ENCODE measurements around the gene STK11. TPM values are rescaled to one million over a fixed set of nuclear protein-coding genes. Genes with fewer than 3 reads are reported as not detected.

STK11 gene
- total RNA-seq, 4 donors from 2014 or later = 52.5 to 91.2 (median 68.7) TPM

DNA sequence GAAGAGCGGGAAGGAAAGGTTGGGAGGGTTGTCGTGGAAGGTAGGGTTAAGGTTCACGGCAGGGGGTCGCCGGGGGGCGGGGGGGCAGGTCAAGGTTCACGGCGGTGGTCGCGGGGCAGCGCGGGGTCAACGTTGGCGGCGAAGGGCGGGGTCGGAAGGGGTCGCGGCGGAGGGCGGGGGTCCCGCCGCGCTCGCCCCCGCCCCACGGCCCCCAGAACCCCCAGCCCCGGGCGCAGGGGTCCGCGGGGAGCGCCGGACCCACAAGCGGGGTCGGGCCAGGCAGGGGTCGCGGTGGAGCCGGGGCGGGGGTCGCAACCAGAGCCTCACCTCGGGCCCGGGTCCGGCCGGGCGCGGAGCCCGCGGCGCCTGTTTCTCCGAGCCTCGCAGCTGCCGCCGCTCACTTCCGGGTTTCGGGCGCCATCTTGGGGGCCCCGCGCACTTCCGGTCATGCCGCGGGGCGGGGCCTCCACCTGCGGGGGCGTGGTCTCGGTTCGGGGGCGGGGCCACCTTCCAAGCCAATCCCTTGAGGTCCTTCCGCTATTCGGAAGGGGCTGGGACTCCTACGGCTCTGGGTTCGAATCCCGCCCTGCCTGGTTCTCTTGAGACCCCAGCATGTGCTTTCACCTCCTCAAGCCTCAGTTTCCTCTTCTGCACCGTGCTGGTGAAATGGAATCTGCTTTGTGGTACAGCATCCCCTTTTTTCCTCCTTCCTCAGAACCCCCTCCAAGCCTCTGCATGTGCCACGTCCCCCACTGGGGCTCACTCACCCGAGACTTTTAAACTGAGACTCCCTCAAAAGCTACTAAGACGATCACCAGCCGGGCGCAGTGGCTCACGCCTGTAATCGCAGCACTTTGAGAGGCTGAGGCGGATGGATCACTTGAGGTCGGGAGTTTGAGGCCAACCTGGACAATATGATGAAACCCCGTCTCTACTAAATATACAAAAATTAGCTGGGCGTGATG, 31.5 kb upstream of the STK11 start, which contains the start of gene SBNO2:
Gene SBNO2 (minus strand): TSS at position 424 of the 965 bp plus-strand sequence. CDS start 19,992 bp downstream, outside the sequence.
- 30 to 33% methylated on average over 31 to 33 of the region's 84 CpGs for WGBS, 2 donors
- H3K36me3 ChIP-seq = peaks cover 0 to 3% (median 0%) of the 10 kb centered on the region in 3 donors

DNA sequence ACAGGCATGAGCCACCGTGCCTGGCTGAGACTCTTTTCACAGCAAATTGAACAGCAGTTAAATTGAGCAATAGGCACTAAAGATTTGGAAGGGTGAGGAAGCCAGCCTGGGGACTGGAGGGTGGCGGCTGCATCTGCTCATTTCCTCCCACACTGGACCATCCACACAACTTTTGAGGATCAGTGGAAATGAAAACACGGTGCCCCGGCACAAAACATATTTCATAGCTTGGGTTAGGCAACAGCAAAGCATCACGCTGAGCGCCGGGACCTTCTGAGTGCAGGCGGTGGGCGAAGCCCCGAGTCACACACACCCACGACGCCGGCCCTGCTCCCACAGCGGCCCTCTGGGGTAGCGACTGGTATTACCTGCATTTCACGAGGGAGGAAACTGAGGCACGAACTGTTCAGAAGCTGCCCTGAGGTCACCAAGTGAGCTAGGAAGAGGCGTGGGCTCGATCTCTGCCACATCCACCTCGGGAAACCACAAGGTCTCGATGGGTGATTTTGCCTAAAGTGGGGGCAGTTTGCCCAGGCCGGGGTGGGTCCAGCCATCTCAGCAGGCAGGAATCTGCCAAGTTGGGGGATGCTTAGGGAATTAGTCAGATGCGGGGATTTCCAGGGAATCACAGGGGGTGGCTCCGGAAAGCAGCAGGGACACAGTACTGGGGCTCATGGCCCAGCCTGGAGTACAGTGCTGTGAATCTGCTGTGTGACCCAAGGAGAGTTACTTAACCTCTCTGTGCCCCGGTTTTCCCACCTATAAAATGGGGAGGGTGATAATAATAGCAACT, 28.1 kb upstream of the STK11 start:
- DNase-seq (ENCODE audit: low spot score in 2 of 2) = no peak
- Histone ChIP-seq H3K4me3 (no peak overlapping the region), H3K36me3 (no peaks in the 10 kb centered on the region), H3K27ac (peak overlapping the region; percentile 24 to 75 (median 54)), H3K27me3 (no peaks in the 10 kb centered on the region), H3K9me3 (no peaks in the 10 kb centered on the region), H3K4me1 (peaks cover 0 to 39% (median 13%) of the 10 kb centered on the region in 4 donors)
- no peak for TF ChIP-seq POLR2A (IDR thresholded peaks at IDR 0.05)
- peak in 1 of 5 experiments; percentile 28 for TF ChIP-seq CTCF (IDR thresholded peaks at IDR 0.05)
- peak in 1 of 2 donors; percentile 36 for TF ChIP-seq EP300 (IDR thresholded peaks at IDR 0.05)
- WGBS, 2 donors = 40 to 53% methylated on average over 25 of the region's 25 CpGs

More for the DNA sequence above, 31.5 kb upstream of the STK11 start, which contains the start of gene SBNO2:
- H3K27ac ChIP-seq = peak within 1 kb of the TSS; percentile 94 to 99 (median 96)
- H3K4me1 ChIP-seq = peaks cover 0 to 65% (median 34%) of the 10 kb centered on the region in 4 donors
- H3K27me3 ChIP-seq = no peaks in the 10 kb centered on the region
- H3K9me3 ChIP-seq = no peaks in the 10 kb centered on the region
- peak in 1 of 2 donors; percentile 84 for TF ChIP-seq EP300 (IDR thresholded peaks at IDR 0.05)
- TF ChIP-seq CTCF (IDR thresholded peaks at IDR 0.05) = no peak
- TF ChIP-seq POLR2A (IDR thresholded peaks at IDR 0.05) = peak; percentile 59 to 74
- DNase-seq (ENCODE audit: low spot score in 2 of 2) = peak; percentile 77 to 93
- H3K4me3 ChIP-seq = peak within 1 kb of the TSS; percentile 68 to 97 (median 88)

- Histone ChIP-seq H3K9me3 (no peaks in the 10 kb centered on the region), H3K36me3 (no peaks in the 10 kb centered on the region), H3K27ac (no peak overlapping the region), H3K4me1 (peaks cover 0 to 25% (median 9%) of the 10 kb centered on the region in 4 donors), H3K4me3 (no peak overlapping the region), H3K27me3 (no peaks in the 10 kb centered on the region)
- DNase-seq (ENCODE audit: low spot score in 2 of 2) = no peak
- TF ChIP-seq EP300 (IDR thresholded peaks at IDR 0.05) (no peak), POLR2A (IDR thresholded peaks at IDR 0.05) (no peak), CTCF (IDR thresholded peaks at IDR 0.05) (no peak)
- 86 to 87% methylated on average over 11 of the region's 11 CpGs for WGBS, 2 donors
Observed at GRCh38 chr19:1181606-1182005, 24.0 kb upstream of the STK11 start.

DNA sequence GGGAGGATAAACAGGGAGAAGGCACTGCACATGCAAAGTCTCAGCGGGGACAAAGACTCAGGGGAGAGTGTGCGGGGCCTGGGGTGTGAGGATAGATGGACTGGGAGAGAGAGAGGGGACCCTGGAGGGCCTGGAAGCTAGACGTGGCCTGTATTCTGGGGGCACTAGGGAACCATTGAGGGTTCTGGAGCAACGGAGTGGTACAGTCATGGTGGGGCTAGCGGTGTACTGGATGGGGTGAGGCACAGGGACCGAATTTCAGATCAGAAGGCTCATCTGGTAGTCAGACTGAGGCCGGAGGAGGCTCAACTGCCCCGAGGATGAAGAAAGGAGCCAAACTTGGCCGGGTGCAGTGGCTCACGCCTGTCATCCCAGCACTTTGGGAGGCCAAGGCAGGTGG, 23.5 kb upstream of the STK11 start:
- Histone ChIP-seq H3K9me3 (no peaks in the 10 kb centered on the region), H3K27ac (no peak overlapping the region), H3K27me3 (no peaks in the 10 kb centered on the region), H3K4me1 (peaks cover 0 to 21% (median 7%) of the 10 kb centered on the region in 4 donors), H3K36me3 (no peaks in the 10 kb centered on the region), H3K4me3 (no peak overlapping the region)
- 90 to 91% methylated on average over 10 of the region's 10 CpGs for WGBS, 2 donors
- TF ChIP-seq EP300 (IDR thresholded peaks at IDR 0.05) (no peak), CTCF (IDR thresholded peaks at IDR 0.05) (no peak), POLR2A (IDR thresholded peaks at IDR 0.05) (no peak)
- DNase-seq (ENCODE audit: low spot score in 2 of 2) = no peak
